Neuron (in vitro differentiated cells): Measurements from ENCODE around the gene FREM3.
"Not testable (repeated sequence)": the region's sequence is repeated elsewhere in the genome, so short reads cannot be mapped to it uniquely, and the experiment has no call there.

Experiments
- H2AFZ ChIP-seq: one replicate; pipeline ENCODE4 v1.6.1; 2013; ENCODE audit warnings: low read depth, mild to moderate bottlenecking, inconsistent platforms, low read length, moderate library complexity
- H3K27me3 ChIP-seq: one replicate; pipeline ENCODE4 v1.6.1; 2013; ENCODE audit warnings: low read length; ENCODE audit not compliant: insufficient read depth
- H3K36me3 ChIP-seq: one replicate; pipeline ENCODE4 v1.6.1; 2013; ENCODE audit warnings: low read length; ENCODE audit not compliant: insufficient read depth
- H3K4me1 ChIP-seq: one replicate; pipeline ENCODE4 v1.6.1; 2013; ENCODE audit warnings: low read length; ENCODE audit not compliant: insufficient read depth
- H3K4me3 ChIP-seq: 2 replicates; pipeline ENCODE4 v1.5.1; 2013; ENCODE audit warnings: mild to moderate bottlenecking, low read length, moderate library complexity
- H3K9me3 ChIP-seq: one replicate; pipeline ENCODE4 v1.6.1; 2013; ENCODE audit warnings: low read length

Gene FREM3

GRCh38 chr4:143554728-143555597 lies 145.5 kb downstream of the FREM3 start:
- no peaks in the 10 kb centered on the region for H3K4me1 ChIP-seq
- H2AFZ ChIP-seq, result no peak overlapping the region
- no peak overlapping the region for H3K4me3 ChIP-seq
- no peaks in the 10 kb centered on the region for H3K27me3 ChIP-seq
- H3K36me3 ChIP-seq, result peaks cover 57% of the 10 kb centered on the region
- no peaks in the 10 kb centered on the region for H3K9me3 ChIP-seq

GRCh38 chr4:143549928-143550327 lies 150.5 kb downstream of the FREM3 start:
- Histone ChIP-seq H3K4me3 (no peak overlapping the region), H3K36me3 (peaks cover 92% of the 10 kb centered on the region), H3K9me3 (no peaks in the 10 kb centered on the region), H2AFZ (no peak overlapping the region), H3K27me3 (no peaks in the 10 kb centered on the region), H3K4me1 (no peaks in the 10 kb centered on the region)

DNA sequence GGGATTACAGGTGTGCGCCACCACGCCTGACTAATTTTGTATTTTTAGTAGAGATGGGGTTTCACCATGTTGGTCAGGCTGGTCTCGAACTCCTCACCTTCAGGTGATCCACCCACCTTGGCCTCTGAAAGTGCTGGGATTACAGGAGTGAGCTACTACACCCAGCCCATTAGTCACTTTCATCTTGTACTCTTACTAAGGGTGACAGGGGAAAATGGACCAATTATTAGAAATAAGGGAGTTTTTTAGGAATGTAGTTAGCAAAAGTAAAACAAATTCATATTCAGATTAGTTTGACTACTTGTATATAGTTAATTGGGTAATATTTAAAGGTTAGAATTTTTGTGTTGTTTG lies 160.8 kb downstream of the FREM3 start:
- Histone ChIP-seq H2AFZ (no peak overlapping the region), H3K36me3 (peaks cover 98% of the 10 kb centered on the region), H3K27me3 (no peaks in the 10 kb centered on the region), H3K9me3 (no peaks in the 10 kb centered on the region), H3K4me3 (no peak overlapping the region), H3K4me1 (no peaks in the 10 kb centered on the region)

GRCh38 chr4:143538979-143539669 lies 161.4 kb downstream of the FREM3 start:
- Histone ChIP-seq H2AFZ (no peak overlapping the region), H3K9me3 (no peaks in the 10 kb centered on the region), H3K4me1 (no peaks in the 10 kb centered on the region), H3K27me3 (no peaks in the 10 kb centered on the region), H3K36me3 (peaks cover 98% of the 10 kb centered on the region), H3K4me3 (no peak overlapping the region)

GRCh38 chr4:143531788-143532491 lies 168.5 kb downstream of the FREM3 start:
- no peak overlapping the region for H3K4me3 ChIP-seq
- H2AFZ ChIP-seq, result no peak overlapping the region
- peaks cover 99% of the 10 kb centered on the region for H3K36me3 ChIP-seq
- H3K27me3 ChIP-seq, result no peaks in the 10 kb centered on the region
- H3K9me3 ChIP-seq, result no peaks in the 10 kb centered on the region
- no peaks in the 10 kb centered on the region for H3K4me1 ChIP-seq

DNA sequence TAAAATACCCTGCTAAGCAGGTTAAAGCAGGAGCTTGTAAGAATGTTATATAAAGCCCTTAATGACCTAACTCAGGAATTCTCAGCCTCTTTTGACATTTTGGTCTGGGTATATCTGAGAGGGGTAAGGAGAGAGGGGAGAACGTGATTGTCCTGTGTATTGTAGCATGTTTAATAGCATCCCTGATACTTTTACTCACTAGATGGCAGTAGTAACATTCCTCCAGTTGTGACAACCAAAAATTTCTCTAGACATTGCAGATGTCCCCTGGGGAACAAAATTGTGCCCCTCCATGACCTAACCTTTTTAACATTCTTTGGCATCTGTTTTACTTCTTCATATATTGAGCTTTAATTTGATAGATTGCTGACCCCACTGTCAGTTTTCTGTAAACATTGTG lies 169.1 kb downstream of the FREM3 start:
- no peaks in the 10 kb centered on the region for H3K4me1 ChIP-seq
- H3K4me3 ChIP-seq, result no peak overlapping the region
- H3K27me3 ChIP-seq, result no peaks in the 10 kb centered on the region
- H3K36me3 ChIP-seq, result peaks cover 99% of the 10 kb centered on the region
- no peak overlapping the region for H2AFZ ChIP-seq
- H3K9me3 ChIP-seq, result no peaks in the 10 kb centered on the region

- H3K4me3 ChIP-seq, H3K4me1 ChIP-seq, H3K9me3 ChIP-seq, H2AFZ ChIP-seq, H3K27me3 ChIP-seq: not testable (repeated sequence)
- H3K36me3 ChIP-seq, result peaks cover 98% of the 10 kb centered on the region
These were observed 172.4 kb downstream of the FREM3 start for GRCh38 chr4:143528046-143528445.
